Esophagus muscularis mucosa (tissue), 4 donors: ENCODE measurements around the gene CSRP1.
"Not testable (repeated sequence)": the region's sequence is repeated elsewhere in the genome, so short reads cannot be mapped to it uniquely, and the experiment has no call there.

Experiments
- EP300 ChIP-seq: sonication (generic); formaldehyde crosslinking; IDR thresholded peaks from one replicate; pipeline ENCODE4 v1.6.1; 2017; ENCODE audit warnings: antibody characterized with exemption
- POLR2A ChIP-seq: fragments of 450-650 bp; IDR thresholded peaks from one replicate; pipeline ENCODE4 v1.6.1; 2017; ENCODE audit warnings: antibody characterized with exemption, moderate library complexity, mild to moderate bottlenecking, low read depth
- TF ChIP-seq, protein P1 (sequence below), 3 experiments: fragments of 200-600 bp in 2 of 3; fragments of 450-650 bp in 1 of 3; sonication (generic) in 2 of 3; IDR thresholded peaks; one replicate each; pipeline ENCODE4 v1.5.1; 2017 to 2019; ENCODE audit warnings: antibody characterized with exemption in 3 of 3, mild to moderate bottlenecking in 2 of 3, moderate library complexity in 1 of 3

- TF ChIP-seq, protein P1, sequence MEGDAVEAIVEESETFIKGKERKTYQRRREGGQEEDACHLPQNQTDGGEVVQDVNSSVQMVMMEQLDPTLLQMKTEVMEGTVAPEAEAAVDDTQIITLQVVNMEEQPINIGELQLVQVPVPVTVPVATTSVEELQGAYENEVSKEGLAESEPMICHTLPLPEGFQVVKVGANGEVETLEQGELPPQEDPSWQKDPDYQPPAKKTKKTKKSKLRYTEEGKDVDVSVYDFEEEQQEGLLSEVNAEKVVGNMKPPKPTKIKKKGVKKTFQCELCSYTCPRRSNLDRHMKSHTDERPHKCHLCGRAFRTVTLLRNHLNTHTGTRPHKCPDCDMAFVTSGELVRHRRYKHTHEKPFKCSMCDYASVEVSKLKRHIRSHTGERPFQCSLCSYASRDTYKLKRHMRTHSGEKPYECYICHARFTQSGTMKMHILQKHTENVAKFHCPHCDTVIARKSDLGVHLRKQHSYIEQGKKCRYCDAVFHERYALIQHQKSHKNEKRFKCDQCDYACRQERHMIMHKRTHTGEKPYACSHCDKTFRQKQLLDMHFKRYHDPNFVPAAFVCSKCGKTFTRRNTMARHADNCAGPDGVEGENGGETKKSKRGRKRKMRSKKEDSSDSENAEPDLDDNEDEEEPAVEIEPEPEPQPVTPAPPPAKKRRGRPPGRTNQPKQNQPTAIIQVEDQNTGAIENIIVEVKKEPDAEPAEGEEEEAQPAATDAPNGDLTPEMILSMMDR (IDR thresholded peaks at IDR 0.05), result not testable (repeated sequence)
- not testable (repeated sequence) for TF ChIP-seq POLR2A, EP300
Measured at GRCh38 chr1:201472321-201472720, 34.6 kb downstream of the CSRP1 start.
